ENCODE data around the gene FUT1. TPM values are rescaled to one million over a fixed set of nuclear protein-coding genes. Genes with fewer than 3 reads are reported as not detected.
"Not testable (repeated sequence)": the region's sequence is repeated elsewhere in the genome, so short reads cannot be mapped to it uniquely, and the experiment has no call there.

Gene FUT1
- total RNA-seq, 1 donor from 2014 or later: 10.9 TPM

DNA sequence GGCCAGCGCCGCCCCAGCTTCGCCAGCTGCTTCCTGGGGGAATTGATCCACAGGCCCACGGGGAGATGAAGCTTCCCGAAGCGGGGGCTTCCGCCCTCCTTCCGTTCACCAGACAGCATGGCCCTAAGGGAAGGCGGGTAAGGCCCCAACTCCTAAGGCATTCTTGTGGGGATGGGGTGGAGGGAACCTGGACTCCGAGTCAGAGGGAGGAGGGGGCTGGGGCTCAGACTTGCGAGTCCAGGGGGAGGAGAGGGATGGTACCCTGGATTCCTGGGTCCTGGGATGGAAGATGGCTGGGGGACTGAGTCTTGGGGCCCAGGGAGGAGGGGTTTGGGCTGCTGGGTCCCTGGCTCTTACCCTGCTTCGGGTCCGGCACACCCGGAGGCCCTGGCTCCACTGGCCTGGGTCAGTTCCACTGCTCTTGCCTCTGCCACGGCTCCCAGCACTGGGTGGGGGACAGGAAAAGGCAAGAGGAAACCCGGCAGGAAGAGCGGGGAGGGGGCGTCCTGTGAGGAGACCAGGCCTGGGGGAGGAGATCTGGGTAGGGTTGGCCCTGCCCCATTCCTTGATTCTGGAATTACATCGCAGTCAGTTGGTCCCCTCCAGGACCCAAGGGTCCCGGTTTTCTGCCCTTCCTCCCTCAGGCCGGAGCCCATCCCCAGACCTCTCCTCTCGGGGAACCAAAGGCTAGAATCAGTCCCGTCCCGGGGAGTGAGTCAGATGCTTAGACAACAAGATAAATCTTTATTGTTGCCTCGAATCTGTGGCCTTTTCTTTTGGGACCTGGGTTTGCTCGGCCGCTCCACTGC, 12.1 kb downstream of the FUT1 start, which contains the start of gene RASIP1:
RASIP1 (minus strand) TSS at position 447 of the 809 bp plus-strand sequence; CDS start at position 119, 328 bp downstream.
- DNase-seq: peak; percentile 77

DNA sequence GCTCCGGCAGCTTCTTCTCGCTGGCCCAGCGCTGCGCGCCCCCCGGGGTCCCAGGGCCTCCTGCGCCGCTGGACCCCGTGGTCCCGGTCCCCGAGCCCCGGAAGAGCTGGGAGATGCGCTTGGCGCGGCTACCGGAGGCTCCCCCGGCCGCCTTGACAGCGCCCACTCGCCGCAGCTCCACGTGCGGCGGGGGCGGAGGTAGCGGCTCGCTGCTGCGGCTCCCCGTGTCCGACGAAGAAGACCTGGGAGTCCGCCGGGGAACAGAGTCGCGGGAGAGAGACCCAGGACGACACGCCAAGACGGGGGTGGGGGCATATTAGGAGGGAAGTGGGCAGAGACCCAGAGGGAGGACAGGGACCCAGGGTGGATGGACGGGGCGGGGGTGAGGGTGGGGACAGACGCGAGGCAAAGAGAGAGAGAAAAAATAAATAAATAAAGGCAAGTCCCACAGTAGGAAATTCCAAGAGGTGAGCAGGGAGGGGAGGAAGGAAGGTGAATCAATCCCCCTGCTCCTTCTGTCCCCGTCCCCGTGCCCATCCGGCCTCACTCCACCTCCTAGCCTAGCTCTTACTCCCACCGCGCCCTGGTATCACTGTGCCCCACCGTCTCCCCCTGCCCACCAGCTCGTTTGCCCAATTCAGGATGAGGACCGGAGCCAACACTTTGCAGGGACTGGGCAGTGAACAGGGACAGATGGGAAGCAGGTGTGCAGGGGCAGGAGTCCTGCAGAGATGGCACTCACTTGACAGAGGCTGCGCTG, 12.9 kb downstream of the FUT1 start:
- peak; percentile 36 for DNase-seq

DNA sequence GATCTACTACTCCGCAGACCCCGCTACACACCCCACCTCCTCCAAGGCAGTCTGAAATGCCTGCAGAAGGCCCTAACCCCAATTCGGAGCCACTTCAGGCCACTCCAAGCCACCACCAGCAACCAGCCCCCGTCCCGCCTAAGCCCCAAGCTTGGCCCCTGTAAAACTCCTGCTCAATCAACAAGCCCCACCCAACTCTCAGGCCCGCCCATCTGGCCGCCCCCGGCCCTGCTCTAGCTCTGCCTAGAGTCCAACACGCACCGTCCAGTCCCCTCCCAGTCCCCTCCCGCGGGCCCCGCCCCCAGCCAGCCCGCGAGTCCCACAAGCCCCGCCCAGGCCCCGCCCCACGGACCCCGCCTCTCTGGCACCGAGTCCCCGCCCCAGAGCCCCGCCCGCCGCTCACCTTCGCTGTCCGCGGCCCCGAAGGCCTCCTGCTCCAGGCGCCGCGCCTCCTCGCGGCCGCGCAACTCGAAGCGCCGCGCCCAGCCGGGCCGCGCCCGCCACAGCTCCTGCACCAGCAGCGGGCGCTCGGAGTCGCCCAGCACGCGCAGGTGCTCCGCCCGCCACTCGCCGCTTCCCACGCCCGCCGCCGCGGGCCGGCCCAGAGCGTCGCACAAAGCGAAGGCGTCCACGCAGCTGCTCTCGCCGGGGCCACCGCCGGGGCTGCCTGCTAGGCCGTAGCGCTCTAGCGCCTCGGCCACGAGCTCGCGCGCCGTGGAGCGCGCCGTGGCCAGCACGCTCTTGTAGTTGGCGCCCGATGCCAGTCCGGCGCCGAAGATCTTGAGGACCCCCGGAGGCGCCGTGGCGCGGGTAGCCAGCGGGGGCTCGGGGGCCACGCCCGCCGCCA, 13.7 kb downstream of the FUT1 start:
- peak; percentile 96 for DNase-seq

DNA sequence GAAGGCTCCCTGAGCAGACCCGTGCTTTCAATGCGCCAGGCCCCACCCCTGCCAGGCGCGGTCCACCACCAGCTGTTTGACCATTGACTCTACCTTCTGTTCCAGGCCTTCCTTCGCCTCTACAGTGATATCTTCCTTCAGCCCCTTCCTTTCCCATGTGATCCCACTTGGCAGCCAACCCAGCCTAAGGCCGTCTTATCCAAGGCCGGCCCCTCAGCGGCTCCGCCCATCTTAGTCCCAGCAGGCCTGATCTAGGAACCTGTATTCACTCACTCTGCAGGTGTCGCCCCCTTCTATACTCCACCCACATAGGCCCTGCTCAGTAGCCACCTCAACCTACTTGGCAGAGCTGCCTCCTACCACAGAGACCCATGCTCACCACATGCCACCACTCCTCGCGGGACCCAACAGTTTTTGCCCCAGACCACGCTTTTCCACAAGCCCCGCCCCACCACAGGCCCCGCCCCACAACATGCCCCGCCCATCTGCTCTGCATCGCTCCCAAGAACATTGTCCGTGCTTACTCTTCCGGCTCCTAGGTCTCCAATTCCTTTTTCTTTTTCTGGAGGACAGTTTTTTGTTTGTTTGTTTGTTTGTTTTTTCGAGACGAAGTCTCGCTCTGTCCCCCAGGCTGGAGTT, 15.0 kb downstream of the FUT1 start:
- DNase-seq: peak; percentile 61

DNA sequence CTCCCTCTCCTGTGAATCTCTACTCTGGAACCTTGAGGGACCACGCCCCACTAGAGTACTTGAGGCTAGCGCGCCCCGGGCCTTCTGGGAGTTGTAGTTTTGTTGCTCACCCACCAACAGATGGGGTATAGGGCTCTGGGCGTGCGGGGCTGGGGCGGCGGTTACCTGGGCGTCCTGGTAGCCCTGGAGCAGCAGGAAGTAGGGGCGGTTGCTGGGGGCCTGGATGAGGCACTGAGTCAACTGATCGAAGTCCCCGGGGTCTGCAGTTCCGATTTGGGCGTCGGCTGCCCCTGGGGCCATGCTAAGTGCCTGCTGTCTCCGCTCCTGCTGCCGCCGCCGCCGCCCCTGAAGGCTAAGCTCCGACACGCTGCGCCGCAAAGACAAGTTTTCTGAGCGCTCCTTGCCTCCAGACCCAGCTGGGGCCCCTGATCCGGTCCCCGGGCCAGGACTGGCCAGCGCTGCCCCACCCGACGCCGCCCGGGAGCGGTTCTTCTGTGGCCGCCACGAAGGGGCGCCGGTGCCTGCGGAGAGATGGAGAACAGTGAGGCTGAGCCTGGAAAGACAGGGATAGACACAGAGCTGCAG, 17.3 kb downstream of the FUT1 start:
- no peak for DNase-seq

DNA sequence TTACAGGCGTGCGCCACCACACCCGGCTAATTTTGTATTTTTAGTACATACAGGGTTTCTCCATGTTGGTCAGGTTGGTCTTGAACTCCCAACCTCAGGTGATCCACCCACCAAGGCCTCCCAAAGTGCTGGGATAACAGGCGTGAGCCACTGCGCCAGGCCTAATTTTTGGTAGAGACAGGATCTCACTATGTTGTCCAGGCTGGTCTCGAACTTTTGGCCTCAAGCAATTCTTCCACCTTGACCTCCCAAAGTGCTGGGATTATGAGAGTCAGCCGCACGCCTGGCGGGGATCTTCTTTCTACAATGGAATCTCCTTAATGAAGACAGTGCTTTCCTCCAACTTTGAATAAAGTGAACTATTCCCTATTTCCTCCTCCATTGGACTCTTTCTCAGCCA, 17.8 kb downstream of the FUT1 start:
- DNase-seq: no peak

DNA sequence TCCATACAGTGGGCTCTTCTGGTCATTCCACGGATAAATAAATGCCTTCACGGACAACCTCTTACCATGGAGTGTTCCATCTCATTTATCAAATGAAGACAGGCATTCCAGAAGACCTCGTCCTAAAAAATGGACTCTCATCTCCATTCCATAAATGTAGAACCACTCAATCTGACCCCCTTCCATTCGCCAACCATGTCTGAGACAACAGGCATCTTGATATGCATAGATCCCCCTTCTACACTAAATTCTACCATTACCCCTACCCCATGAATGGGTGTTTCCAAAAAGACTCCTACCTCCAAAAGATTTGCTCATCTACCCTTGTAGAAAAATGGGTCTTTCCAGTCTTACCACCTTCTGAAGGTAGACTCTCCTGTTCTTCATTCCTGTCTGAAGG, 21.0 kb downstream of the FUT1 start:
- no peak for DNase-seq

DNA sequence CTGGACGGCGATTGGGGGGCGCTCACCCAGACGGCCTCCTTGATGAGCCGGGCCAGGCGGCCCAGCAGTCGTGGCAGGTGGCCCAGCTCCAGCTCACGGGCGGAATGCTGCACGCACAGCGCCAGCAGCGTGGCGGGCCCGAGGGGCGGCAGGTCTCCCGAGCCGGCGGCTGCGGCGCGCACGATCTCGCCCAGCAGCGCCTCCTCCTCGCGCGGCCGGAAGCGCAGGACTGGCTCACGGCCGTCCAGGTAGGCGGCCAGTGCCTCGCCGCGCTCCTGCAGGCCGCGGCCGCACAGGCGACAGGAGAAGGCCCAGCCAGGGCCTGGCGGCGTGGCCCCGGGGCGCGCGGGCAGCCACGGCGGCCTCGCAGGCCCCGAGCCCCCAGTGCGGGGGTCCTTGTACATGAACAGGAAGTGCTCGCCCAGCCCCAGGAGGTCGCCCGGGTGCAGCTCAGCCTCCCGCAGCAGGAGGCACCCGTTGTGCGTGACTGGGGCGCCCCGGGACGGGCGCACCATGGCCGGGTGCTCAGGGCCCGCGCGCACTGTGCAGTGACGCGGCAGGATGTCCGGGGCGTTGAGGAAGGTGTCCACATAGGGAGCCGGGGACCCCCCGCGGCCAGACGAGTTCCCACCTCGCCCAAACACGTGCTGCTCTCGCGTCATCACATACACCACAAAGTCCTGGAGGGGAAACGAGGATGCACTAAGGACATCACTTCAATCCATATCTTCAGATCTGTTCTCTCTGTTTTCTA, 23.4 kb downstream of the FUT1 start:
- DNase-seq: no peak

DNA sequence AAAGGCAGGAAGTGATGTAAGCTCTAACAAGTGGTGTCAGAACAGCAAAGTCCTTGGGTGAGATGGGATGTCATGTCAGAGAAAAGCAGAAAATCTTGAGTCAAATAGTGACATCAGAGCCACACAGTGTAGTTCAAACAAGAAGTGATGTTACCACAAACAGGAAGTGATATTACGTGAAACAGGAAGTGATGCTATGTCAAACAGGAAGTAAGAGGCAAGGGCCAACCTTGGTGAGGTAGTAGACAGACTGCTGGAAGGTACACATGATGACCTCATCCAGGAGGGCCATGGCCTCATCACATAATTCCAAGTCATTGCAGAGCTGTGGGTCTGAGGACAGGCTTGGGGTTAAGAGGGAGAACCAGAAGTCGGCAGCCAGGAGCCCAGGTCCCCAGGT, 25.9 kb downstream of the FUT1 start:
- peak; percentile 74 for DNase-seq

DNA sequence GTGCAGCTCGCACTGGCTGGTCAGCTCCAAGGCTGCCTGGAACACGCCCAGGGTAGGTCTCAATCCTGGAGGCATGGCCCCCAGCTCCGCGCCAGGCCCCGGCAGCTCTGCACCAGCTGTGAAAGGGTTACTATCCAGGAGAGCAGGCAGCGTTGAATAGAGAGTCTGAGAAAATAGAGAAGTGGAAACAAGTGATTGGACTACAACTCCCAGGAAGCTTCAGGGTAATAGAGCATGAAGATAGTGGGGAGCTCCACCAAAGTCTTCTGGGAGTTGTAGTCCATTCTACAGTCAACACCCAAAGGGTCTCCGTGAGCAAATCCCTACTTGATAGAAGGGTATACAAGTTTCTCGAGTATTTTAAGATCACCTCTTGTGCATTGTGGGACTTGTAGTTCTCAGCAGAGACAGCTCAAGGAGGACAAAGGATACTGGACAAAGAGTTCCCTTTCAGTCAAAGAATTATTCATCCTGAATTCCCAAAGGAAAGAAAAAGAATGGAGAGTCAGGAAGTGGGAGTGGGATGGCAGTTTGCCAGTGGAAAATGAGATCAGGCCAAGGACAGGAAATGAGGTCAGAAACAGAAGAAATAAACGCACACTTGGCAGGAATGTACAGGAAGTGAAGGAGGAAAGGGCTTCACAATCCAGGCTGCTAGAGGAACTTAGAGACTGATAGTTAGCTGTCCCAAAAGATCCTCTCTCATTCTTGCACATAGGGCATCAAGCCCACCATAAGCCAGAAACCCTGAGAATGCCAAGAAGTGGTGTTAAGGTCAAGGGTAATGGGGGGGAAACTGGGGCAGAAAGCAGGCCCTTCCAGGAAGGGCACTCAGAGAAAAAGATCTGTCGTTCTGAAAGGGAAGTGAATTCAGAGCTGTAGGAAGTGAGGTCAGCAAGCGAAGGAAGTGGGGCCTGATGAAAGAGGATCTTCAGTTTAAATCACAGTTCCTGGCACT, 27.4 kb downstream of the FUT1 start:
- DNase-seq: peak; percentile 99

DNA sequence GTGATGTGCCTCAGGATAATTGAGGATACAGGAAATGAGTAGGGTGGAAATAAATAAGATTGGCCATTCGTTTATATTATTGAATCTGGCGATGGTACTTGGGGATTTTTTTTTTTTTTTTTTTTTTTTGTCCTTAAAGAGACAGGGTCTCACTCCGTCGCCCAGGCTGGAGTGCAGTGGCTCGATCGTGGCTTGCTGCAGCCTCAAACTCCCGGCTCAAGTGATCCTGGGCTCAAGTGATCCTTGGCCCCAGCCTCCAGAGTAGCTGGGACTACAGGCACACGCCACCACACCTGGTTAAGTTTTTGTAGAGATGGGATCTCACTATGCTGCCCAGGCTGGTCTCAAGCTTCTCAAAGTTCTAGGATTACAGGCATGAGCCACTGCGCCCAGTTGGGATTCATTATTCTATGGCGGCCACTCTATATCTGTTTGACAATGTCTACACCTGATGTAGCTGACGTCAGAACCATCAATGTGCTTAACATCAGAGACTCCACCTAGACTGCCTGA, 30.2 kb downstream of the FUT1 start:
- no peak for DNase-seq

DNA sequence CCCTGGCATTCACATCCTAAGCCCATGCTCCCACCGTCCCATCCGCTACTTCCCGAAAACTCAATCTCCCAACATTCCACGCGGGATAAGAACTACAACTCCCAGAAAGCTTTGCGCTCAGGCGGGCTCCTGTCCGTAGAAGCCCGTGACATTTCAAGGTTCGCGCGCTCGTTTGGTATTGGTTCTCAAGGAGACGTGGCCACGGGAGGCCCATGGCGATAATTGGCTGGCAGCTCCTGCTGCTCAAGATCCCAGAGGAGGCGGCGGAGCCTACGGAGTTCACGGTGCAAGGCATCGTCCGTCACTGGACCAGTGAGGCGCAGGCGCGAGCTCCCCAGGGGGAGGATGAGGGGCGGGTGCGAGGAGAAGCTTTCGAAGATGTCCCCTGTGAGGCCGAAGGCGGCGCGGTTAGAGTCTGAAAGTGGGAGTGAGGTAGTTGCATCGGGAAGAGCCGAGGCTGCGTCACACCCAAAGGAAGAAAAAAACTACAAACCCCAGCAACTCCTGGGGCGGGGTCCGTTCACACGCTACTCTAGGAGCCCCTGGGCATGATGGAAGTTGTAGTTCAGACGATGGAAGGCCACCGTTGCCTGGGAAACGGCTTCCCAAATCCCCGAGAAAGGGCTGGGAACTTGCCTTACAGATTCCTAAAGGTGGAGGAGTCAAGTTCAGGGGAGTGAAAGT, 31.7 kb downstream of the FUT1 start:
- no peak for DNase-seq

DNA sequence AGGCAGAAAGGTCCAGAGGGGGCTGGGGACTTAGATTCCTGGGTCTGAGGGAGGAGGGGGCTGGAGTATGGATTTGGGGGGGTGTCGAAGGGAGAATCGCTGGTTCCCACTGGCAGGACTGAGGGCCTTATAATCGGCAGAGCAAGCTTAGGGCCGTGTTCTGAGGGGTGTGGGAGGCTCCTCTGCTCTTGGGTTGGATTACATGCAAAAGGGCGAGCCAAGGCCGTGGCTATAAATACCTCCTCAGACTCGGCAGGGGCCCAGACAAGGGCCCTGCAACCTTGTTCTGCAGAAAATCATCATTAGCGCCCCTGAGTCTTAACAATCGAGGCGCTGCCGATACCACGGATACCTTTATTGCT, 32.2 kb downstream of the FUT1 start:
- DNase-seq: no peak

DNA sequence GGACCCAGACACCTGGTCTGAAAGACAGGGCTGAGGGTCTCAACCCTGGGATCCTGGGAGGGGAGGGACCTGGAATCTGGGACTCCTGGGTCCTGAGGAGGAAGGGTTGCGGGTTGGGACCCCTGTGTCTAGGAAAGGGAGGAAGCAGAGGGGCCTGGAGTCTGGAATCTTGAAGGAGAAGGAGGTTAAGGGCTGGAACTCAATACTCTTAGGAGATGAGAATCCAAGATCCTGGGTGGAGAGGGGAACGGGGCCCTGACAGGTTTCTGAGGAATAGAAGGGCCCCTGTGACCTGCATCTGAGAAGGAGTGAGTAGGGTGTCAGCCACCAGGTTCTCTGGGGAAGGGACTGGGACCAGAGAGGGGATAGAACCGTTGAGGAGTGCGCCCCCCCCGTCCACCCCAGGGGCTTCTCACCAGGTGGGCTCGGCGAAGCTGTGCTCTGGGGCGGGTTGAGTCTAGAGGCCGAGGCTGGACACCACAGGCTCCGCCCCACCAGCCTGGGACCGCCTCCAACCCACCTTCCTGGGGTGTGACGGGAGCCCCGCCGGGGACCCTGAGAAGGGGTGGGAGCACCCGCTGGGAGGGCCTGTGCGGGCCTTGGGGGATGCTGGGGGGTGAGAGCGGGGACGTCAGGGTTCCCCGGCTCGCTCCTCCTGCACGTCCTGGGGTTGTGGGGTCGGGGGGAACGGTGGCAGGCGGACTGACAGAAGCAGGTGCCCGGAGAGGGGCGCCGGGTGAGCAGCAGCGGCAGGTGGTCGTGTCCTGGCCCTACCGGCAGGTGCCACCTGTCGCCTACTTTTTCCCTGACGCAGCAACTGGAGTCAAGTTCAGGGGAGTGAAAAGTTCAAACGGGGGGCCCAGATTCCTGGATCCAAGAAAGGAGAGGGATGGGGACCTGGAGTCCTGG, 32.9 kb downstream of the FUT1 start, which contains the start of gene MAMSTR:
MAMSTR (minus strand) TSS at position 463 of the 909 bp plus-strand sequence. CDS start 694 bp downstream, outside the sequence.
- DNase-seq: no peak

DNA sequence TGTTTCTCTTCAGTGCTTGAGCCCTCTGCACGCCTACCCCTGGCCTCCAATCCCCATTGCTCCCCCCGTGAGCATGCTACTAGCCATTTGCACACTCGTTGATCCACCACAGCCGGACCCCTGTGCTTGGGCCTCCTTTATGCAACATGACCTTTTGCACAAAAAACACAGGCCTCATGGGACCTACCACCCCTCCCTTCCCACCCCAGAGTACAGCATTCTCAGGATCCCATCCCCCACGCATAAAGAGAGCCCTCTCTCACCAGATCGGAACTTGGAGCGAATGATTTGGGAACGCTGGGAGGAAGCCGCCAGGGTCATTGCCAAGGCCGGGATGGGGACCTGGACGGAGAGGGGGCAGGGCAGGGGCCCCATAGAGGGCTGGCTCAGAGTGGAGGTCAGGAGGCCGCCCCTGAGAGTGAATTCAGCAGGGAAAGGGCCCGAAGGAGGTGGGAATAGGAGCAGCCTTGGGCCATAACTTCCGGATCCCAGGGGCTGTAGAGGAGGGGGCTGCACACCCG, 33.7 kb downstream of the FUT1 start:
- no peak for DNase-seq

DNA sequence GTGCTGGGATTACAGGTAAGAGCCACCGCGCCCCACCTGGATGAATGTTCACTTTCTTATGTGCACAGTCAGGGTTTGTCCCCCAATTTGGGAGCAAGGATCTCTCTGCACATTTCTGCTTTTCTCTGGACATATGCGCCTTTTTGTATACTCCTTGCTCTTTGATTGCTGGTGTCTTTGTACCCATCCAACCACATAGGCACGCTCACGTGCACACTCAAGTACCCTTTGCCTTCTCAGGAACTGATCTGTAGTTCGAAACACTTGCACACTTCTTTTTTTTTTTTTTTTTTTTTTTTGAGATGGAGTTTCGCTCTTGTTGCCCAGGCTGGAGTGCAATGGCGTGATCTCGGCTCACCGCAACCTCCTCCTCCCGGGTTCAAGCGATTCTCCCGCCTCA, 34.3 kb downstream of the FUT1 start:
- DNase-seq: not testable (repeated sequence)

DNA sequence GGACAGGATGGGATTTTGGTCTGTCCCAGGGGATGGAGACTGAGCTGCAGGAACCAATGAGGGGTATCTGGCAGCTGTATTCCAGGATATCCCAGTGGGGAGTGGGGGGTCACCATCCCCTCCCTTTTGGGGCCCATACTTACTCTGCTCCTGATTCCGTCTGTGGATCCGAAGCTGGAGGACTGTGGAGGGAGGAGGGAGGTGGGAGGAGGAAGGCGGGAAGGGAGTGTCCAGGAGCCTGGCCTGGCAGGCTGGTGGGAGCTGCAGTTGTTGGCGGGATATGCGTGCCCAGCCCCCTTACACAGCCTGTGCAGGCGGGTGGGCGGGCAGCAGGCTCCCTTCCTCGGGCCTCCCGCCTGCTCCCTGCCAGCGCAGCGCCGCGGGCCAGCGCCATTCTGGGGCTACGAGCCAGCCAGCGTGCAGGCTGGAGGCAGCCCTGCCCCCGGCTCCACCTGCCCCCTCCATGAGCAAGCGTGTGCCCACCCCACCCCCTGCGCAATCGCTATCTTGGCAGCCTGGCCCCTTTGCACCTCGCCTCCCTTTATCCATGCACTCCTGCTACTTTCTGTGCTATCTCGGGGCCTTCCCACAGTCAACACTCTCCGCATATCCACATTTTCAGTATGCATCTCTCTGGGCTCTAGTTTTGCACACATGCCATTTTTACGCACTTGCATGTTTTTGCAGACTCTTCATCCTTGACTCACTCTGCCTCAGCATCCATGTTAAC, 35.7 kb downstream of the FUT1 start:
- peak; percentile 31 for DNase-seq
